ENCODE measurements around the gene TMC6. TPM values are rescaled to one million over a fixed set of nuclear protein-coding genes. Genes with fewer than 3 reads are reported as not detected.

The TMC6 gene, protein sequence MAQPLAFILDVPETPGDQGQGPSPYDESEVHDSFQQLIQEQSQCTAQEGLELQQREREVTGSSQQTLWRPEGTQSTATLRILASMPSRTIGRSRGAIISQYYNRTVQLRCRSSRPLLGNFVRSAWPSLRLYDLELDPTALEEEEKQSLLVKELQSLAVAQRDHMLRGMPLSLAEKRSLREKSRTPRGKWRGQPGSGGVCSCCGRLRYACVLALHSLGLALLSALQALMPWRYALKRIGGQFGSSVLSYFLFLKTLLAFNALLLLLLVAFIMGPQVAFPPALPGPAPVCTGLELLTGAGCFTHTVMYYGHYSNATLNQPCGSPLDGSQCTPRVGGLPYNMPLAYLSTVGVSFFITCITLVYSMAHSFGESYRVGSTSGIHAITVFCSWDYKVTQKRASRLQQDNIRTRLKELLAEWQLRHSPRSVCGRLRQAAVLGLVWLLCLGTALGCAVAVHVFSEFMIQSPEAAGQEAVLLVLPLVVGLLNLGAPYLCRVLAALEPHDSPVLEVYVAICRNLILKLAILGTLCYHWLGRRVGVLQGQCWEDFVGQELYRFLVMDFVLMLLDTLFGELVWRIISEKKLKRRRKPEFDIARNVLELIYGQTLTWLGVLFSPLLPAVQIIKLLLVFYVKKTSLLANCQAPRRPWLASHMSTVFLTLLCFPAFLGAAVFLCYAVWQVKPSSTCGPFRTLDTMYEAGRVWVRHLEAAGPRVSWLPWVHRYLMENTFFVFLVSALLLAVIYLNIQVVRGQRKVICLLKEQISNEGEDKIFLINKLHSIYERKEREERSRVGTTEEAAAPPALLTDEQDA
- total RNA-seq = 10 to 100 TPM; 18.5 to 78.2 (median 23.6) TPM

DNA sequence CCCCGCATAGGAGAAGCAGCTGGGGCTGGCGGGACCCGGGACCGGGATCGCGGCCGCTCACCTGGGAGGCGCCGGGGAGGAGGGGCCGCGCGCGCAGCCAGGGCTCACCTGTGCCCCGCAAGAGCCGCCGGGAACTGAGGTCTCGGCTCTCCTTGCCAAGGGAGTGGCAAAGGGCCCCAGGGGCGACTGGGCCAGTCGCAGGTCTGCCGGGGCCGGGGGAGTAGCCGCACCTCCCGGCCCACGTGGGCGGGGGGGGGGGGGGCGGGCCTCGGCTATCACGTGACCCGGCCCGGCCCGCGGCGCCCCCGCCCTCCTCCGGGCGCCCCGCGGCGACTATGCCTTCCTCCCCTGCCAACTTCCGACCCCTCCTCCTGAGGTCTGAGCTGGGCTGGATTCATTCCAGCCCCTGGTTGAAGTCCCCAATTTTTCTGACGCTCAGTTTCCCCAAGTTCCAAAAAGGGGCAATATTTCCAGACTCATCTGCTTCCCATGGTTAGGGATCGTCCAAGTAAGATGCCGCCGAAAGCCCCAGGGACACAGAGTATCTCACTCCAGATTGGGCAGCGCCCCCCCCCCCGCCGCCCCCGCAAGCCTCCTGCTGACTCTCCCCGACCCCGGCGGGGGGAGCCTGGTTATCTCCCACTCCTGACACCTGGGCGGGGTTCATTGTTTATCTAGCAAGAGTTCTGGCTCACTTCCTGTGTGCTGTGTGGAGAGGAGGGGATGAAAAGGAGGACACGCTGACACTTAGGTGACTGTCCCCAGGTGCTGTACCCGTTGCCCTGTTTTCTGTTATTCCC lies at the start of gene TMC6:
Gene TMC6, minus strand, starts transcription at position 205 of the 800 bp plus-strand sequence. CDS start 1,923 bp downstream, outside the sequence.
- TF ChIP-seq, protein P1, sequence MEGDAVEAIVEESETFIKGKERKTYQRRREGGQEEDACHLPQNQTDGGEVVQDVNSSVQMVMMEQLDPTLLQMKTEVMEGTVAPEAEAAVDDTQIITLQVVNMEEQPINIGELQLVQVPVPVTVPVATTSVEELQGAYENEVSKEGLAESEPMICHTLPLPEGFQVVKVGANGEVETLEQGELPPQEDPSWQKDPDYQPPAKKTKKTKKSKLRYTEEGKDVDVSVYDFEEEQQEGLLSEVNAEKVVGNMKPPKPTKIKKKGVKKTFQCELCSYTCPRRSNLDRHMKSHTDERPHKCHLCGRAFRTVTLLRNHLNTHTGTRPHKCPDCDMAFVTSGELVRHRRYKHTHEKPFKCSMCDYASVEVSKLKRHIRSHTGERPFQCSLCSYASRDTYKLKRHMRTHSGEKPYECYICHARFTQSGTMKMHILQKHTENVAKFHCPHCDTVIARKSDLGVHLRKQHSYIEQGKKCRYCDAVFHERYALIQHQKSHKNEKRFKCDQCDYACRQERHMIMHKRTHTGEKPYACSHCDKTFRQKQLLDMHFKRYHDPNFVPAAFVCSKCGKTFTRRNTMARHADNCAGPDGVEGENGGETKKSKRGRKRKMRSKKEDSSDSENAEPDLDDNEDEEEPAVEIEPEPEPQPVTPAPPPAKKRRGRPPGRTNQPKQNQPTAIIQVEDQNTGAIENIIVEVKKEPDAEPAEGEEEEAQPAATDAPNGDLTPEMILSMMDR (IDR thresholded peaks at IDR 0.05; ENCODE audit: low read depth) = no peak

DNA sequence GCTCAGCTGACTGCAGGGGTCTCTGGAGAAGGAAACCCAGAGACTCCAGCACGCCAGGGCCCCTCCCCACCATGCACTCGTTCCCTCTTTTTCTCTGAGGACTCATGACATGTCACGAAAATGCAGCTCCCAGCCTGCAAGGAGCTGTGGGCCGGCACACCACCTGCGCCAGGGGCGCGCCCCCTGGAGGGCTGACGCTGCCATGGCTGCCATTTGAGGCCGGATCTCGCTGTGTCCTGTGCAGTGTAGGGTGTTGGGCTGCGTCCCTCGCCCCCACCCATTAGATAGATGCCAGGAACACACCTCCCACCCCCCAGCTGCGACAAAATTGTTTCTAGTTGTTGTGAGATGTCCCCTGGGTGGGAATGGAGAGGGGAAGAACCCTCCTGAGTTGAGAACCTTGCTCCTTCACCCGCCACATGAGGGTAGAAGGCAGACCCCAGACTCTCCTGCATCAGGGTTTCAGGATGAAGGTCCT lies 48.0 kb upstream of the TMC6 start:
- TF ChIP-seq, protein P1 (IDR thresholded peaks at IDR 0.05; ENCODE audit: low read depth) = no peak

DNA sequence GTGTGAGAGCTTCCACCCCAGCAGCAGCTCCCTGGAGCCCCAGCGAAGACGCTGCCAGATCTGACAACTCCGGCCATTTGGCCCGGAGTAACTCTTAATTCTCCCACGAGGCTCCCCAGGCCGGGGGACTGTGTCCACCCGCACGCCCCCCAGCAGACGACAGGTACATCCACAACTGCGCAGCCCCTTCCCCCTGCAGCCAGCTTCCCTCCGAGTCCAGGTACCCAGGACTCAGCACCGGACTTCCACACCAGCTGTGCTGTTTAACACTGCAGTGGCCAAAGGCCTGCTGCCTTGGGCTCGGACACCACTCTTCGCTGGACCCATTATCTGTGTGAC lies 47.1 kb upstream of the TMC6 start:
- TF ChIP-seq, protein P1 (IDR thresholded peaks at IDR 0.05; ENCODE audit: low read depth) = no peak

DNA sequence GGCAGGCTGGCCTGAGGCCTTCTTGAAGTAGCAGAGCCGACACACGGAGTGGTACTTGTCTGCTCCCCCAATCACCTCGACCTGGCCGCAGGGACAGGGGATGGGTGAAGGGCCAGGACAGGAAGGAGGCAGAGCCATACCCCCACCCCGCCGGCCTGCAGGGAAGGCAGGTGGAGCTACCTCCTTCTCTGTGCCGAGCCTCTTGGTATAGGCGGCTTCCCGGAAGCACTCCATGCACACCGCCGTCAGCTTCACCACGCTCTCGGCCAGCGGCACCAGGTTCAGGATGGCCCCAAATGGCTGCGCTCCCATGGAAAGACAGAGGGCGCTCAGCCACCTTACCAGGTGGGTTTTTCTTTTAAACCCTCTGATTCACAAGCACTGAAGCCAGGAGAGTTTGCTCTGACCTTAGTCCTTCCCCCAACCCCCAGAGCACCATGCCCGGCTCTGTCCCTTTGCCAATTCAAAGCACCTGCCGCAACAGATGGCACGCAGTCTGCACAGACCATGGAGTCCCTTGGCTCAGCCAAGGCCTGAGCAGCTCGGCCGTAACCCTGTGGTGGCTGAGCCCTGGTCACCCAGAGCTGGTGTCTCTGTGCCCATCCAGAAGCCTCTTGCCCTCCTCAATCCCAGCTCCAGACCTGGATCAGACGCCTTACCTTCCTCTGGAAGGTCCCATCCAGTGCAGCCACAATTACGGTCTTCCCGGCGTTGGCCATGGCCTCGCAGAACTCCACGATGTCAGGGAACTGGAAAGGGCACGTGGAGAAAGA lies 46.5 kb upstream of the TMC6 start:
- TF ChIP-seq, protein P1 (IDR thresholded peaks at IDR 0.05; ENCODE audit: low read depth) = no peak

DNA sequence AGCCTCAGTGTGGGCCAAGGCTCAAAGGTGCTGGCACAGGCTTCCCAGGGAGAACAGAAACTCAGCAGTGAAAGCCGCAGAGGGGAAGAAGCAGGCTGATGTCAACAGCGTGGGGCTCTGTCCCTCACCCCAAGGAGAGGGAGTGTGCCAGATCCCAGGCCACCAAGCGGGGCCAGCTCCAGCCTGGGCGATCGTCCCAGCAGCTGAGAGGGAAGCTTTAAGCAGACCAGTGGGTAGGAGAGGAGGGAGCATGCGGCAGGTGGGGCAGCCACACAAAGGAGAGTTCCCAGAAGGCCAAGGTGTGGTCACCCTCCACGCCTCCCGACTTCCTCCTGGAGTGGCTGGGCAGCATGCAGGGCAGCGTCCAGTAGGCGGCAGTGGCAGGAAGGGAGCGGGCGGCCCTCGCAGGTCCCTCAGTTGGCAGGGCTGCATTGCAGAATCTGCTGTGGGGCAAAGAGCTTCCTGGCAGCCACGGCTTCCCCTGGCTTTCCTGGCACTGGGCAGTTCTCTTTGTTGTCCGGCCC lies 45.9 kb upstream of the TMC6 start:
- TF ChIP-seq, protein P1 (IDR thresholded peaks at IDR 0.05; ENCODE audit: low read depth) = no peak

DNA sequence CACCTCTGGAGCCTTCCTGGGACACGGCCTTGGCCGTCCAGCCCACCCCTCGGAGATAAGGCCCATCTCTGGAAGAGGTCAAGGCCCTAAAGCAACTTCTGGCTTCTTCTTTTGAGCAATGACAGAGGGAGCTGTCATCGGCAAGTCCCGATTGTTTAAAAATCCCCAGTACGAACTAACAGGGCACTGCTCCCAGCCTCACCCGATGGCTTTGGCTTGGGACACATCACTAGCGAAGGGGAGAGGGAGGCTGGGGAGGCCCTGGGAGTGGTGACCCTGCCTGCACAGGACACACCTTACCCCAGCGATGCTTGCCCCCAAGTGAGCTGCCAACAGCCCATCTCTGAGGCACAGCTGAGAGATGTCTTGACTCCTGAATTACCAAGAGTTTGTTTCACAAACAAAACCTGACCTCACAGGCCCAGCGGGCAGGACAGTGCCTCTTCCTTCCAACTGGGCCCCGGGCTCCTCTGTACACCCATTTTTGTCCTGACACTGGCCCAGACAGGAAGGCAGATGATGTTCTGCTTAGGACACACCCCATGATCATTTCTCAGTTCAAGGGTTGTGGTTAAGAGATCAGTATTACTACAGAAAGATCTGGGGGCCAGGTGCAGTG lies 44.7 kb upstream of the TMC6 start:
- TF ChIP-seq, protein P1 (IDR thresholded peaks at IDR 0.05; ENCODE audit: low read depth) = no peak

Measured in subcutaneous adipose tissue (tissue), 4 donors.